Activated CD8-positive, alpha-beta T cell treated with anti-CD3 and anti-CD28 coated beads, Interleukin-2, amount 10 ng/mL, durations not matched to agents 7 days and 5 days (primary cell): ENCODE results near the gene MRE11. TPM values are rescaled to one million over a fixed set of nuclear protein-coding genes. Genes with fewer than 3 reads are reported as not detected.
"Not testable (repeated sequence)": the region's sequence is repeated elsewhere in the genome, so short reads cannot be mapped to it uniquely, and the experiment has no call there.

Source experiments
- ATAC-seq: fragments of 150-1000 bp; cut with Tn5 transposase; one replicate; pipeline ENCODE4 v1.10.0; 2021; ENCODE audit warnings: moderate library complexity
- CTCF ChIA-PET: fragments of 350-600 bp; sonication (Branson Sonifier 250); formaldehyde crosslinking; loops from one replicate; lab custom pipeline; 2021; ENCODE audit warnings: antibody characterized with exemption; lab: Charles Lee
- POLR2A ChIA-PET: fragments of 350-600 bp; sonication (Branson Sonifier 250); formaldehyde crosslinking; loops from one replicate; lab custom pipeline; 2021; ENCODE audit warnings: antibody characterized with exemption; lab: Charles Lee
- DNase-seq: peaks from one replicate; pipeline ENCODE4 v3.0.0-alpha.2; 2020
- H3K27ac Mint-ChIP-seq: one replicate; pipeline ENCODE4 v1.8.0; 2021; ENCODE audit warnings: mild to moderate bottlenecking, mixed read lengths
- H3K27me3 Mint-ChIP-seq: one replicate; pipeline ENCODE4 v1.8.0; 2021; ENCODE audit warnings: low read depth, mixed read lengths
- H3K36me3 Mint-ChIP-seq: one replicate; pipeline ENCODE4 v1.8.0; 2021; ENCODE audit warnings: low read depth, mixed read lengths
- H3K4me1 Mint-ChIP-seq: one replicate; pipeline ENCODE4 v1.8.0; 2021; ENCODE audit warnings: low read depth, mixed read lengths
- H3K4me3 Mint-ChIP-seq: one replicate; pipeline ENCODE4 v1.8.0; 2021; ENCODE audit warnings: mild to moderate bottlenecking, mixed read lengths
- H3K9me3 Mint-ChIP-seq: one replicate; pipeline ENCODE4 v1.8.0; 2022; ENCODE audit warnings: mixed read lengths; ENCODE audit not compliant: insufficient read depth
- total RNA-seq, 2 experiments: library from RNA; stranded (reverse); gene quantifications; one replicate each; pipeline ENCODE4 v1.2.3, GENCODE V29; 2021

MRE11 gene
- total RNA-seq, 2 experiments from 2014 or later = 35.8 to 36.5 TPM

DNA sequence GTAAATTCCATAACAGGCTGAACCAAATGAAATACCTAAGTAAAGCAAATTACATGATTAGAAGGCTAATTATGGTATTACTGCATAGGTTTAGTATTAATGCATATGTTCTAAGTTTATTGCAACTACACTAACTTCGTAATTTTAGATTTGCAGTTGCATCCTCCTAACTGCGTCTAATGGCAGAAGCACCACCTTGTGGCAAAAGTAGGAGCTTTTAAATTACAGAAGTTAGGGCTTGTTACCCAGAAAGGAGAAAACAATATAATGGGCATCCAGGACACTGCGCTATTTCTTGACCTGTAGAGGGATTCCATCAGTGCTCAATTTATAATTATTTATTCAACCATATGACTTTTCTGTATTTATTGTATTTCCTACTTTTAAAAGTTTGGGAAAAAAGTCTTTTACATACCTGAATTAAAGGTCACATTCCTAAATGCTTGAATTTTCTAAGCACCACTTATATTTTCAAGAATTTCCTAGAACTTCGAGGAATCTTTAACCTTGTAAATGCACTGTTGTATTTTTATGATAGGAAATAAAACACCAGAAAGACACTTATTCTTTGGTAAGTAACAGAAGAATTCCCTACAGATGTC lies 76.2 kb downstream of the MRE11 start:
- ChIA-PET CTCF (interaction anchor here (0.7 to 1.4 kb wide), 3 partner anchors 16 to 498 kb away, joined by 3 to 4 read pairs (median 3); no protein-coding TSS in a partner anchor), POLR2A (no interaction called here)
- no peak overlapping the region for H3K27ac Mint-ChIP-seq
- H3K4me3 Mint-ChIP-seq = no peak overlapping the region
- no peak for DNase-seq
- no peaks in the 10 kb centered on the region for H3K27me3 Mint-ChIP-seq
- ATAC-seq = no peak
- H3K4me1 Mint-ChIP-seq = no peaks in the 10 kb centered on the region
- H3K36me3 Mint-ChIP-seq = peaks cover 22% of the 10 kb centered on the region
- H3K9me3 Mint-ChIP-seq = no peaks in the 10 kb centered on the region

DNA sequence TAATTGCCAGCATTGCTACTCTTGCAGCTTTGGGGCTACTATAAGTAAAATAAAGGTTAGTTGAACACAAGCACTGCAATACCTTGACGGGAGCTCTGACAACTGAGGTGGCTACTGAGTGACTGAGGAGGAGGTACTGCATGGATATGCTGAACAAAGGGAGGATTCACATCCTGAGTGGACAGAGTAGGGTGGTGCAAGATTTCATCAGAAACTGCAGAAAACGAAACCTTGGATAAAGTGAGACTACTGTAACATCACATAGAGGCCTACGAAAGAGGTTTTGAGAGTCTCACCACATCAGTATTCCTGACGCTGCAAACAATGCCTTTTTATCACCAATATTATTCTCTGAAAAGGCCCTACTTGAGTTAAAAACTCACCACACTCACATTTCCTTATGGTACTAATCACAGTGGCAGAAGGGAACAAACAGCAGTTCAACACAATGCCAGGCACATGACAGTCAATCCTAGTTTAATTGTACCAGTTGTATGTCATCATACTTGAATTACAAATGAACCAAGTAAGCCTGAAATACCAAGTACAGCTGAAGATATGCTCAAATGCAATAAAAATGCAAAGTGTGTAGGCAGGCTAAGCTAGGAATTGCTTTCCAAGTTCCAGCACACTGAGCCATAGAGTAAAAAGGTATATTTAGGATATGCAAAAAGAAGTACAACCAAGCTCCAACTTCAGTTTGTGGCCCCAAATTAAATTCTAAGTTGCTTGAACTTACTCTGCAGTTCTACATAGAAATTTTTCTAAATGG lies 88.4 kb downstream of the MRE11 start:
- peaks cover 5% of the 10 kb centered on the region for H3K36me3 Mint-ChIP-seq
- ChIA-PET CTCF (no interaction called here), POLR2A (no interaction called here)
- H3K27me3 Mint-ChIP-seq = peaks cover 20% of the 10 kb centered on the region
- DNase-seq = no peak
- H3K4me3 Mint-ChIP-seq = no peak overlapping the region
- peaks cover 8% of the 10 kb centered on the region for H3K4me1 Mint-ChIP-seq
- no peak for ATAC-seq
- H3K9me3 Mint-ChIP-seq = peaks cover 11% of the 10 kb centered on the region
- no peak overlapping the region for H3K27ac Mint-ChIP-seq

DNA sequence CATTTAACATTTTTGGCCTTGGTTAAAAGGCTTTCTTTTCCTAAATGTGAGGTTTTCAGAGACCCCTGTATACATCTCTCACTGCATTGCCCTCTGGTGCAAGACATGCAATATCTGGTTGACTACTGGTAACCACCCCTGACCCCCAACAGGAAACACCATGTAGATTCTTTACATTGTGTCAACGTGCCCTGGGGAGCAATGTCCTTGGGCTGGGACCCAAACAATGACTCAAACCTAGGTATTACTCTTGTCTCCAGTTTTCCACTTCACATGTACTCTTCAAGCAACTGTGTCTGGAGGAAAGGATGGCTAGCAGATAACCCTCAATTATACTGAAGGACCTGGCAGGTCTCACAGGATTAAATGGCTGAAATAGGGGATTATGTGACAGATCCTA lies 91.3 kb downstream of the MRE11 start:
- no peaks in the 10 kb centered on the region for H3K36me3 Mint-ChIP-seq
- ChIA-PET POLR2A (no interaction called here), CTCF (no interaction called here)
- no peaks in the 10 kb centered on the region for H3K9me3 Mint-ChIP-seq
- ATAC-seq (no peak), DNase-seq (no peak)
- H3K4me1 Mint-ChIP-seq = peaks cover 8% of the 10 kb centered on the region
- peaks cover 40% of the 10 kb centered on the region for H3K27me3 Mint-ChIP-seq
- no peak overlapping the region for H3K4me3 Mint-ChIP-seq
- no peak overlapping the region for H3K27ac Mint-ChIP-seq

DNA sequence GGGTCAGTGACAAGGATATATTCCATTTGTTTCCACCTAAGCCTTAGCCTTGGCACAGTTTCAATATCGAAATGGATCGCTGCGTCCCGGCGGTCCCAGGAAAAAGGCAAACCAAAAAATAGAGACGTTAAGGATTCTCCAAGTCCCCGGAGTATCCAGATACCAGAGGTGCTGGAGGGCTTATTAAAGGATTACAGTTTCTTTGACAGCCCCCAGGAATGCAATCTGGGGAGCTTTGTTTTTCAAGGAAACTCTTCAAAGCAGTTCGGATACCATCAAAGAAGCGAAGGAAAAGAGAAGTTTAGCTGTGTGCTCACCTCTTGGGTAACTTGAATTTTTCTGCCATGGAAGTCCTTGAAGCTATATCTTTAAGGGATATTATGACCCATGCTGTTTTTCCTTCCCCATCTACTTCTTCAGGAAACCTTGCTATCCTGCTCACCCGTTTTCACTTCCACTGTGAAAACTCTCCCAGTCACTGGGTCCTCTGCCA lies 91.8 kb downstream of the MRE11 start:
- POLR2A ChIA-PET = no interaction called here
- DNase-seq (no peak), ATAC-seq (no peak)
- Mint-ChIP-seq H3K27me3 (peaks cover 40% of the 10 kb centered on the region), H3K9me3 (no peaks in the 10 kb centered on the region), H3K36me3 (no peaks in the 10 kb centered on the region), H3K4me3 (no peak overlapping the region), H3K27ac (no peak overlapping the region), H3K4me1 (peaks cover 8% of the 10 kb centered on the region)
- CTCF ChIA-PET = no interaction called here

DNA sequence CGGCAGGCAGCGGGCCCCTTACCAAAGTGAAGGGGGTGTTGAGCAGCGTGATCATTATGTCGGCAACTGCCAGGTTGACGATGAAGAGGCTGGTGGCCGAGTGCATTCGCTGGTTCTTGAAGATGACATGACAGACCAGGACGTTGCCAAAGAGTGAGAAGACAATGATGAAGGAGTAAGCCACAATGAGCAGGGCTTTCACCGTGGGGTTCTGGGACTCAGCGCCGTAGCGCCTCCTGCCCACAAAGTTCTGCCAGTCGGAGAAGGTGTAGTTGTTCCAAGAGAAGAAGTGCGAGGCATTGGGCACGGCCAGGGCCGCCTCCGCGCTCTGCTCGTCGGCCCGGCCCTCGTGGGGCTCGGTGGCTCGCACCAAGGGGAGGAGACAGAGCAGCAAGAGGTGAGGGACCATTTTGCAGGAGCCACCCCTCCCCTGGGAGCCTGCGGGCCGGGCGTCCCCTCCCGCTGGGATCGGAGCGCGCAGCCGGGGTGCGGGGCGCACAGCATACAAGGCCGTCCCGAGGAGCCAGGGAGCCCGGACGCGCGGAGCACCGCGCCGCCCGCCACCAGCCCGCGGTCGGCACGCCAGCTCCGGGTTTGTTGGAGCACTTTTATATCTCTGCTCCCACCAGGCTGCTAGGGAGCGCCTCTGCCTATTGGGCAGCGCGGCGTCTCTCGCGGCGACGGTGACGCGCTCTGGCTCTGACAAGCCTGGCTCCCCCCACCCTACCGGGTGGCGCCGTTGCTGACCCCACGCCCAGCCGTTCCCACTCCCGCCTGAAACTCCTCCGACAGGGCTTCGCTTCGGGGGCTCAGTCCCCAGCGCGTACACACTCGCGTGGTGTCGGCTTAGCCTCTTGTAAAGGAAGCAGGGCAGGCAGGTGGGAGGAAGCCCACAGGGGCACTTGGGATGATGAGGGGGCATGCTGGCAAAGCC lies 92.5 kb downstream of the MRE11 start, which contains the start of gene GPR83:
Gene GPR83 (minus strand): TSS at position 581 of the 934 bp plus-strand sequence. CDS start 172 bp downstream, at position 409.
- CTCF ChIA-PET = no interaction called here
- peak within 1 kb of the TSS; percentile 15 for H3K4me3 Mint-ChIP-seq
- H3K27ac Mint-ChIP-seq = no peak within 1 kb of the TSS
- H3K9me3 Mint-ChIP-seq = no peaks in the 10 kb centered on the region
- POLR2A ChIA-PET = no interaction called here
- DNase-seq (no peak), ATAC-seq (peak; percentile 39)
- H3K27me3 Mint-ChIP-seq = peaks cover 40% of the 10 kb centered on the region
- H3K36me3 Mint-ChIP-seq = no peaks in the 10 kb centered on the region
- peaks cover 8% of the 10 kb centered on the region for H3K4me1 Mint-ChIP-seq

DNA sequence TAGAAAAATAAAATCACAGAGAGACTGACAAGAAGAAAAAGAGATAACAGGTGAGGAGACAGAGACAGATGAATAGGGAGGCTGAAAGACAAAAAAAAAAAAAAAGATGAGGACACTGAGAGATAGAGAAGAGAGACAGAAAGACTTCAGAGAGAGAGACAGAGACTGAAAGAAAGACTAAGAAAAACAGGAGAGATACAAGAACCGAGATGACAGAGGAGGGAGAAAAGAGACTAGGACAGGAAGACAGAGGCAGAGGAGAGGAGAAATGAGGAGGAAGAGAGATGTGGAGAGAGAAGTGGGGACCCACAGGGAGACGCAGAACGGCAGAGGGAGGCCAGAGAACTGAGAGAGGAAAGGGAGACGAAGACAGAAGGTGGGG lies 93.2 kb downstream of the MRE11 start:
- POLR2A ChIA-PET = no interaction called here
- peak; percentile 30 for ATAC-seq
- H3K9me3 Mint-ChIP-seq = no peaks in the 10 kb centered on the region
- CTCF ChIA-PET = no interaction called here
- peaks cover 8% of the 10 kb centered on the region for H3K4me1 Mint-ChIP-seq
- no peak overlapping the region for H3K27ac Mint-ChIP-seq
- H3K27me3 Mint-ChIP-seq = peaks cover 40% of the 10 kb centered on the region
- DNase-seq = no peak
- H3K36me3 Mint-ChIP-seq = no peaks in the 10 kb centered on the region
- no peak overlapping the region for H3K4me3 Mint-ChIP-seq

DNA sequence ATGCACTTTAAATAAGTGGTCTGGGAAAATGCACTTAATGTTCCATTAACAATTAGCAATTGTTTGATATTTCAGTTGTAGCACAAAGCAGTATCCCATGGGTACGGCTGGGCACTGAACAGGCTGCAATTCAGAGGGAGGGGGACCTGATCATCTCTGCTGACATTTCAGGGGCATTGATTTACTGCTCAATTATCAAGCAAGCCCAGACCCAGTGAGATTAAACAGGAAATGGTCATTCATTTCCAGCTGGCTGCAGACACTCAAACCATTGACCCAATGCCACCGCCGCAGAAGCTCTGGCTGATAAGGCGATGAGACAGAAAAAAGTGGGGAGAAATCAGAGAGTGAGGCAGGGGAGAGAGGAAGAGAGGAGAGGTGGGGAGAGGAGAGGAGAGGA lies 93.6 kb downstream of the MRE11 start:
- no peak overlapping the region for H3K4me3 Mint-ChIP-seq
- ChIA-PET POLR2A (no interaction called here), CTCF (no interaction called here)
- no peak for DNase-seq
- H3K9me3 Mint-ChIP-seq = no peaks in the 10 kb centered on the region
- peaks cover 40% of the 10 kb centered on the region for H3K27me3 Mint-ChIP-seq
- no peak overlapping the region for H3K27ac Mint-ChIP-seq
- ATAC-seq = no peak
- H3K36me3 Mint-ChIP-seq = no peaks in the 10 kb centered on the region
- peaks cover 8% of the 10 kb centered on the region for H3K4me1 Mint-ChIP-seq

DNA sequence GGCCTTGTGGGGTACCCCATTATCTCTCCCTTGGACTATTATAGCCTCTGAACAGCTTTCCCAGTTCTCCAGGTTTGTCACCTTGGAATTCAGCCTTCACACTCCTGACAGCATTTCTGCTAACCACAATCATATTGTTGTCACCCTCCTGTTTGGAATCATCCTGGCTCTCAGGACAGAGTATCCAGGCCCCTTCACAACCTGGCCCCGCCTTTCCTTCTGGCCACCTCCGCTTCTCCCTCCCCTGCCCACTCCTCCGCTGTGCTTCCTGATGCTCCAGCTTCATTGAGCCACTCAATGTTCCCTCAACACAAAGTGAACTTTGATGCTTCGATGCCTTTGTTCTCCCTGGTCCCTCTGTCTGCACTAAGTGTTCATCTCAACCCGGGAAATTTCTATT lies 95.5 kb downstream of the MRE11 start:
- H3K9me3 Mint-ChIP-seq = no peaks in the 10 kb centered on the region
- no peak overlapping the region for H3K4me3 Mint-ChIP-seq

DNA sequence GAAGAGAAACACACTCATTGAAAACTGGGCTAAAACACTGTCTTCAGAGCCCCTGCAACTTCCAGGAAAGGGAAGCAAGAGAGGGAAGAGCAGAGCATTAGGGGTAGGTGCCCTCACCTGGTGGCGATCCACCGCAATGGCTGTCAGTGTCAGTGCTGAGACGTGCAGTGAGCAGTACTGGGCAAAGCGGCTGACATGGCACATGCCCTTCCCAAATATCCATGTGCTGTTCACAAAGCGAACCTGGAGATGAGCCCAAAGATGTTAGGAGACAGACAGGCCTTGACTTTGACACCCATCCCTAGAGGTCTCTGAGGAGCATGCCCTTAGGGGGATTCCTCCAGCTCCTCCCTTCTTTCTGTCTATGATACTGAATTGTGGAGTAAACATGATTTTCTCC lies 97.4 kb downstream of the MRE11 start:
- ChIA-PET POLR2A (no interaction called here), CTCF (no interaction called here)
- H3K36me3 Mint-ChIP-seq = no peaks in the 10 kb centered on the region
- H3K9me3 Mint-ChIP-seq = no peaks in the 10 kb centered on the region
- no peak for ATAC-seq
- peaks cover 28% of the 10 kb centered on the region for H3K27me3 Mint-ChIP-seq
- H3K4me1 Mint-ChIP-seq = peaks cover 6% of the 10 kb centered on the region
- H3K4me3 Mint-ChIP-seq = no peak overlapping the region
- H3K27ac Mint-ChIP-seq = no peak overlapping the region
- no peak for DNase-seq

More for the DNA sequence above, 95.5 kb downstream of the MRE11 start:
- Mint-ChIP-seq H3K36me3 (no peaks in the 10 kb centered on the region), H3K4me1 (peaks cover 8% of the 10 kb centered on the region), H3K27ac (no peak overlapping the region), H3K27me3 (peaks cover 40% of the 10 kb centered on the region)
- ATAC-seq = no peak
- POLR2A ChIA-PET = no interaction called here
- CTCF ChIA-PET = no interaction called here
- no peak for DNase-seq

DNA sequence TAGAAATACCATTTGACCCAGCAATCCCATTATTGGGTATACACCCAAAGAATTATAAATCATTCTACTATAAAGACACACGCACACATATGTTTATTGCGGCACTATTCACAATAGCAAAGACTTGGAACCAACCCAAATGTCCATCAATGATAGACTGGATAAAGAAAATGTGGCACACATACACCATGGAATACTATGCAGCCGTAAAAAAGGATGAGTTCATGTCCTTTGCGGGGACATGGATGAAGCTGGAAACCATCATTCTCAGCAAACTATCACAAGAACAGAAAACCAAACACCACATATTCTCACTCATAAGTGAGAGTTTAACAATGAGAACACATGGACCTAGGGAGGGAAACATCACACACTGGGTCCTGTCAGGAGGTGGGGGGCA lies 101.7 kb downstream of the MRE11 start:
- H3K4me3 Mint-ChIP-seq, H3K9me3 Mint-ChIP-seq, H3K27ac Mint-ChIP-seq, H3K27me3 Mint-ChIP-seq, H3K4me1 Mint-ChIP-seq, ATAC-seq, CTCF ChIA-PET, POLR2A ChIA-PET, H3K36me3 Mint-ChIP-seq, DNase-seq: not testable (repeated sequence)

DNA sequence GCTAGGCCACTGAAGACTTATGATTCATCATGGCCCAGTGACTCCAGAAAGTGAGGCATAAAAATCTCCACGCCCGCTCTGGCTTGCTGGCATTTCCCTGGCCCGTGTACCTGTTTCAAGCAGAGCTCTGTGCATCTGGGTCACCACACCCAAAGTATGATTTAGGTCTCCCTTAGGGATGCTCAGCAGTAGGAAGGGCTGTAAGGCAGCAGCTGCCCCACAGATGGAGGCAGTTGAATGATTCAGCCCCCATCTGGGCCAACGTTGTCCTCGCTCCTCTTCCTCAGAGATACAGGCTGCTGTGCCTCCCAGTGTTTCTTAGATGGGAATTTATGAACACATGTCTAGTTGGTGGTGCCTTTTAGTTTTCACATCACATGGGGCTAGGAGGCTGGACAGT lies 114.0 kb downstream of the MRE11 start:
- ATAC-seq (no peak), DNase-seq (no peak)
- Mint-ChIP-seq H3K4me1 (no peaks in the 10 kb centered on the region), H3K27me3 (no peaks in the 10 kb centered on the region), H3K36me3 (no peaks in the 10 kb centered on the region), H3K4me3 (no peak overlapping the region), H3K27ac (no peak overlapping the region), H3K9me3 (no peaks in the 10 kb centered on the region)
- CTCF ChIA-PET = interaction anchor here (1.1 kb wide), 1 partner anchor 8 kb away, joined by 3 read pairs; no protein-coding TSS in a partner anchor
- POLR2A ChIA-PET = no interaction called here
